Erythroblast (primary cell): ENCODE data around the gene CYP27B1.

Source experiments
- GATA1 ChIP-seq: IDR thresholded peaks from 2 replicates; pipeline ENCODE4 v1.6.1; 2011; ENCODE audit warnings: low read depth, mild to moderate bottlenecking, control low read depth, low read length, moderate library complexity
- POLR2A ChIP-seq: IDR thresholded peaks from 2 replicates; pipeline ENCODE4 v1.6.1; 2011; ENCODE audit warnings: mild to moderate bottlenecking, low read length

- TF ChIP-seq POLR2A, result no peak
- TF ChIP-seq GATA1, result no peak
Measured at GRCh38 chr12:57760347-57760982, 6.4 kb downstream of the CYP27B1 start.
